MM.1S (cell line): ENCODE data around the gene CCNF.

Experiments
- EZH2phosphoT487 ChIP-seq: fragments of 300-600 bp; sonication (generic); IDR thresholded peaks from 2 replicates; pipeline ENCODE4 v1.6.1; 2018; ENCODE audit warnings: antibody characterized with exemption, low read length
- TF ChIP-seq, protein P1 (sequence below): fragments of 300-600 bp; sonication (generic); IDR thresholded peaks from 2 replicates; pipeline ENCODE4 v1.5.1; 2016; ENCODE audit warnings: antibody characterized with exemption, low read length, mixed read lengths

DNA sequence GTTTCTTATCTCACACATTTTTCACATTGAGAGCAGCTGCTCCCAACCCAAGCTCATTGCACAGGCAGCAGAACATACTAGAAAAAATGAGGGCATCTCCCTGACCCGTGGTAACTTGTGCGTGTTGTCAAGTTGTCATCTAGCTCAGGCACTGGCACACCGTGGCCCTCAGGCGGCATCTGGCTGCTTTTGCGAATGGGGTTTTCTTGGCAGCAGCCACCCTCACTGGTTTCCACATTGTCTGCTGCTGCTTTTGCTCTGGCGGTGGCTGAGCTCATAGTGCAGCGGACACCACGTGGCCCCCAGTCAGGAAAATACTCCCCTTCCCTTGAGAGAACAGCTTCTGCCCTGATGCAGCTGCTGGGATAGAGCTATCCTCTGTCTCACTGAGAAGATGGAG is 21.3 kb downstream of the CCNF start:
- TF ChIP-seq, protein P1, sequence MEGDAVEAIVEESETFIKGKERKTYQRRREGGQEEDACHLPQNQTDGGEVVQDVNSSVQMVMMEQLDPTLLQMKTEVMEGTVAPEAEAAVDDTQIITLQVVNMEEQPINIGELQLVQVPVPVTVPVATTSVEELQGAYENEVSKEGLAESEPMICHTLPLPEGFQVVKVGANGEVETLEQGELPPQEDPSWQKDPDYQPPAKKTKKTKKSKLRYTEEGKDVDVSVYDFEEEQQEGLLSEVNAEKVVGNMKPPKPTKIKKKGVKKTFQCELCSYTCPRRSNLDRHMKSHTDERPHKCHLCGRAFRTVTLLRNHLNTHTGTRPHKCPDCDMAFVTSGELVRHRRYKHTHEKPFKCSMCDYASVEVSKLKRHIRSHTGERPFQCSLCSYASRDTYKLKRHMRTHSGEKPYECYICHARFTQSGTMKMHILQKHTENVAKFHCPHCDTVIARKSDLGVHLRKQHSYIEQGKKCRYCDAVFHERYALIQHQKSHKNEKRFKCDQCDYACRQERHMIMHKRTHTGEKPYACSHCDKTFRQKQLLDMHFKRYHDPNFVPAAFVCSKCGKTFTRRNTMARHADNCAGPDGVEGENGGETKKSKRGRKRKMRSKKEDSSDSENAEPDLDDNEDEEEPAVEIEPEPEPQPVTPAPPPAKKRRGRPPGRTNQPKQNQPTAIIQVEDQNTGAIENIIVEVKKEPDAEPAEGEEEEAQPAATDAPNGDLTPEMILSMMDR = no peak
- no peak for TF ChIP-seq EZH2phosphoT487
